ENCODE results near the gene TMEM107. TPM values are rescaled to one million over a fixed set of nuclear protein-coding genes. Genes with fewer than 3 reads are reported as not detected.
A peak's percentile ranks its signal among the peaks of the same experiment; 100 is the strongest.

TMEM107 gene
- total RNA-seq, 2 donors from 2014 or later: 26.2 to 27.7 TPM

GRCh38 chr17:8223356-8224126 lies 47.4 kb upstream of the TMEM107 start:
- no peaks in the 10 kb centered on the region for H3K27me3 Mint-ChIP-seq (ENCODE audit: insufficient read depth)
- WGBS, 2 experiments (ENCODE audit: insufficient coverage in 1 of 2, insufficient read length in 1 of 2): 7 to 9% methylated on average over 22 to 27 of the region's 27 CpGs

GRCh38 chr17:8222630-8223355 lies 46.6 kb upstream of the TMEM107 start:
- Histone ChIP-seq H3K36me3 (ENCODE audit: control insufficient read depth, insufficient read depth, low read length) (peaks cover 8% of the 10 kb centered on the region), H3K9ac (ENCODE audit: extremely low read depth, low read length, poor library complexity, severe bottlenecking) (peak overlapping the region; percentile 68), H3K4me1 (ENCODE audit: control insufficient read depth, insufficient read depth, low read length) (no peaks in the 10 kb centered on the region), H3K4me3 (ENCODE audit: low read length) (peak overlapping the region; percentile 97), H3K9me3 (ENCODE audit: control insufficient read depth, low read length) (no peaks in the 10 kb centered on the region), H3K27ac (ENCODE audit: low read depth, low read length) (peak overlapping the region; percentile 80), H3K27me3 (ENCODE audit: control insufficient read depth, insufficient read depth, low read length, poor library complexity, severe bottlenecking) (no peaks in the 10 kb centered on the region)
- no peaks in the 10 kb centered on the region for H3K27me3 Mint-ChIP-seq (ENCODE audit: insufficient read depth)
- DNase-seq: peak; percentile 99
- TF ChIP-seq CTCF (conservative IDR thresholded peaks at IDR 0.05): no peak
- WGBS, 2 experiments (ENCODE audit: insufficient coverage in 1 of 2, insufficient read length in 1 of 2): 0% methylated on average over 45 to 49 of the region's 49 CpGs
- H3K4me3 Mint-ChIP-seq: peak overlapping the region; percentile 93
- peaks cover 7% of the 10 kb centered on the region for H3K4me1 Mint-ChIP-seq
- H3K36me3 Mint-ChIP-seq (ENCODE audit: low read depth): peaks cover 4% of the 10 kb centered on the region
- H3K9me3 Mint-ChIP-seq: no peaks in the 10 kb centered on the region
- peak overlapping the region; percentile 100 for H3K27ac Mint-ChIP-seq

More at GRCh38 chr17:8223356-8224126, 47.4 kb upstream of the TMEM107 start:
- Mint-ChIP-seq H3K4me1 (peaks cover 3% of the 10 kb centered on the region), H3K4me3 (peak overlapping the region; percentile 93), H3K27ac (peak overlapping the region; percentile 100), H3K9me3 (no peaks in the 10 kb centered on the region), H3K36me3 (ENCODE audit: low read depth) (peaks cover 8% of the 10 kb centered on the region)
- Histone ChIP-seq H3K4me3 (ENCODE audit: low read length) (peak overlapping the region; percentile 97), H3K27ac (ENCODE audit: low read depth, low read length) (peak overlapping the region; percentile 80), H3K9ac (ENCODE audit: extremely low read depth, low read length, poor library complexity, severe bottlenecking) (peak overlapping the region; percentile 68), H3K4me1 (ENCODE audit: control insufficient read depth, insufficient read depth, low read length) (no peaks in the 10 kb centered on the region), H3K36me3 (ENCODE audit: control insufficient read depth, insufficient read depth, low read length) (peaks cover 16% of the 10 kb centered on the region), H3K9me3 (ENCODE audit: control insufficient read depth, low read length) (no peaks in the 10 kb centered on the region), H3K27me3 (ENCODE audit: control insufficient read depth, insufficient read depth, low read length, poor library complexity, severe bottlenecking) (no peaks in the 10 kb centered on the region)
- peak; percentile 92 for DNase-seq
- peak; percentile 34 for TF ChIP-seq CTCF (conservative IDR thresholded peaks at IDR 0.05)

GRCh38 chr17:8222380-8222629 lies 46.1 kb upstream of the TMEM107 start:
- no peaks in the 10 kb centered on the region for H3K9me3 ChIP-seq (ENCODE audit: control insufficient read depth, low read length)
- 0 to 4% methylated on average over 5 to 9 of the region's 9 CpGs for WGBS, 2 experiments (ENCODE audit: insufficient coverage in 1 of 2, insufficient read length in 1 of 2)
- peaks cover 4% of the 10 kb centered on the region for H3K4me1 Mint-ChIP-seq
- H3K36me3 ChIP-seq (ENCODE audit: control insufficient read depth, insufficient read depth, low read length): peaks cover 3% of the 10 kb centered on the region
- H3K4me3 Mint-ChIP-seq: peak overlapping the region; percentile 93
- DNase-seq: peak; percentile 96
- no peaks in the 10 kb centered on the region for H3K9me3 Mint-ChIP-seq
- no peak overlapping the region for H3K9ac ChIP-seq (ENCODE audit: extremely low read depth, low read length, poor library complexity, severe bottlenecking)
- TF ChIP-seq CTCF (conservative IDR thresholded peaks at IDR 0.05): no peak
- H3K4me1 ChIP-seq (ENCODE audit: control insufficient read depth, insufficient read depth, low read length): no peaks in the 10 kb centered on the region
- H3K36me3 Mint-ChIP-seq (ENCODE audit: low read depth): no peaks in the 10 kb centered on the region
- H3K27ac ChIP-seq (ENCODE audit: low read depth, low read length): peak overlapping the region; percentile 7
- H3K27me3 ChIP-seq (ENCODE audit: control insufficient read depth, insufficient read depth, low read length, poor library complexity, severe bottlenecking): no peaks in the 10 kb centered on the region
- no peaks in the 10 kb centered on the region for H3K27me3 Mint-ChIP-seq (ENCODE audit: insufficient read depth)
- peak overlapping the region; percentile 97 for H3K4me3 ChIP-seq (ENCODE audit: low read length)
- peak overlapping the region; percentile 100 for H3K27ac Mint-ChIP-seq

Measured in endodermal cell (in vitro differentiated cells).